Astrocyte of the cerebellum (primary cell): ENCODE data around the gene EDNRA.
A peak's percentile ranks its signal among the peaks of the same experiment; 100 is the strongest.

ENCODE experiments used
- DNase-seq: peaks from one replicate; pipeline ENCODE4 v3.0.0-alpha.2; 2011; ENCODE audit warnings: low read depth
- H3K4me3 ChIP-seq: 2 replicates; pipeline ENCODE4 v1.5.1; 2011; ENCODE audit warnings: mild to moderate bottlenecking, low read depth, low read length, moderate library complexity
- in situ Hi-C: cut with HindIII; loops from 2 replicates; pipeline ENCODE4 v1.10.0; 2017; ENCODE audit warnings: low sequenced_read_pairs
- TF ChIP-seq, protein P1 (sequence below): IDR thresholded peaks from 2 replicates; pipeline ENCODE4 v1.5.1; 2012; ENCODE audit warnings: low read length, low read depth, moderate library complexity, mild to moderate bottlenecking; ENCODE audit errors: missing control alignments

EDNRA gene

DNA sequence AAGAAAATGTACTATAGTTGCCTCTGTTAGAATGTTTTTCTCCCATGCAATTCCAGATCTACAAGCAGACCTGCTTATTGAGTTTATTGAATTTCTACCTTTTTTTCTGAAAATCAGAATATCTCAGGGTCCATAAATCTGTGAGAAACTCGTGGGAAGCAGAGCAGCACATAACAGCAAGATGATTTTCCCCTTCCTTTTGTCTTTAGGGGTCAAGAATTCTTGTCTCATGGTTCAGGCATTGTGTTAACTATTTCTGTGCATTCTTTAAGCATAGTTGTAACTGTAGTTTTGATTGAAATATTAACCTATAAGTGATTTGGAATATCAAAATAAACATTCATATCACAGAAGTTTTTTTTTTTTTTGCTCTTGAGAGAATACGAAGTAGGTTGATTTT is 11.4 kb downstream of the EDNRA start:
- TF ChIP-seq, protein P1, sequence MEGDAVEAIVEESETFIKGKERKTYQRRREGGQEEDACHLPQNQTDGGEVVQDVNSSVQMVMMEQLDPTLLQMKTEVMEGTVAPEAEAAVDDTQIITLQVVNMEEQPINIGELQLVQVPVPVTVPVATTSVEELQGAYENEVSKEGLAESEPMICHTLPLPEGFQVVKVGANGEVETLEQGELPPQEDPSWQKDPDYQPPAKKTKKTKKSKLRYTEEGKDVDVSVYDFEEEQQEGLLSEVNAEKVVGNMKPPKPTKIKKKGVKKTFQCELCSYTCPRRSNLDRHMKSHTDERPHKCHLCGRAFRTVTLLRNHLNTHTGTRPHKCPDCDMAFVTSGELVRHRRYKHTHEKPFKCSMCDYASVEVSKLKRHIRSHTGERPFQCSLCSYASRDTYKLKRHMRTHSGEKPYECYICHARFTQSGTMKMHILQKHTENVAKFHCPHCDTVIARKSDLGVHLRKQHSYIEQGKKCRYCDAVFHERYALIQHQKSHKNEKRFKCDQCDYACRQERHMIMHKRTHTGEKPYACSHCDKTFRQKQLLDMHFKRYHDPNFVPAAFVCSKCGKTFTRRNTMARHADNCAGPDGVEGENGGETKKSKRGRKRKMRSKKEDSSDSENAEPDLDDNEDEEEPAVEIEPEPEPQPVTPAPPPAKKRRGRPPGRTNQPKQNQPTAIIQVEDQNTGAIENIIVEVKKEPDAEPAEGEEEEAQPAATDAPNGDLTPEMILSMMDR = no peak
- in situ Hi-C loops = no loop called here
- DNase-seq = no peak
- no peak overlapping the region for H3K4me3 ChIP-seq

DNA sequence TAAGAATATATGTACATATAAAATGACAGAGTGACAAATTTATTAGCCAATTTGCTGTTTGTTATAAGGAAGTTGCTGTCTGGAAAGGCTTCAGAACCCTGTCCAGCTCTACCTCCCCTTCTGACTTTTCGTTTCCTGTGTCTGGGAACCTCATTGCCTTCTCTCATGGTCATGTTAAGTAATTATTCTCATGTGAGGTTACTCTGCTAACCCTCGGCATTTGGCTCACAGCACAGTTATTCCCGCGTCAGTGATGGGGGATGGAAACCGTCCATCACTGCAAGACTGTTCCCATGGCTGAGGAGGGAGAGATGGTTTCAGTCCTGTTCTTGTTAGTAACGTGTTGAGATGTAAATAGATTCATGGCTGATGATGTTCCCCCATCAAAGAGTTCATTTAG is 11.9 kb downstream of the EDNRA start:
- TF ChIP-seq, protein P1 = no peak
- no peak overlapping the region for H3K4me3 ChIP-seq
- in situ Hi-C loops = no loop called here
- DNase-seq = peak; percentile 77

DNA sequence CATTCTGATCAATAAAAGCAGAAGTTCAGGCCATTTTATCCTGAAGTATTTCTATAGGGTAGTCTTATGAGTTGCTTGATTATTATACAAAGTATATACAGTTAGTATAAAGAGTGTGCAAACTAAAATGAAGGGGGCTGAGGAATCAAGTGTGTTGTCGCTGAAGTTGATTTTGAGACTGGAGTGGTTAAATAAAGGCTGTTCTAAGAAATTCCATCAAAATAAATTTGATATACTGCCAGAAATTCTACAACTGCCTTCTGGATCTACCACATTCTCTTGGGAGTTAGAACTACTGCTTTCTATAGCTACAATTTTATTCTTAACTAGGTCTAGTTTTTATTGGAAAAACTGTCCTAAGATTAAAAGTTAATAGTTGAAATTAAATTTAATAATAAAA is 12.4 kb downstream of the EDNRA start:
- TF ChIP-seq, protein P1 = no peak
- H3K4me3 ChIP-seq = no peak overlapping the region
- in situ Hi-C loops = no loop called here
- DNase-seq = no peak

DNA sequence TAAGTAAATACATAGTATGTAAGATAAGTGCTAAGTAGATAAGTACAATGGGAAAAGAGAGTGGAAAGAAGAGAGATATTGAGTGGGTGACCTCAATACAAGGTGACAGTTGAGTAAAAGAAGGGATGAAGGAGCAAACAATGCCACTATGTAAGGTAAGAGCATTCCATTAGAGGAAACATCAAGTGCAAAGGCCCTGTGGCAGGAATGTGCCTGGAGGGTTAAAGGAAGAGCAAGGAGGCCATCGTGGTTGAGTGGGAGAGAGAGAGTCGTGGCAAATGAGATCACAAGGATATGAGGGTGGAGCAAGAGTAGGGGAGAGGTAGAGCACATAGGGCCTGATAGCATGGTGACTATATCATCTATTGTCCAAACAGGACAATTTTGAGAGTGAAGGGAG is 13.4 kb downstream of the EDNRA start:
- no peak for DNase-seq
- in situ Hi-C loops = no loop called here
- H3K4me3 ChIP-seq = no peak overlapping the region
- TF ChIP-seq, protein P1 = no peak

DNA sequence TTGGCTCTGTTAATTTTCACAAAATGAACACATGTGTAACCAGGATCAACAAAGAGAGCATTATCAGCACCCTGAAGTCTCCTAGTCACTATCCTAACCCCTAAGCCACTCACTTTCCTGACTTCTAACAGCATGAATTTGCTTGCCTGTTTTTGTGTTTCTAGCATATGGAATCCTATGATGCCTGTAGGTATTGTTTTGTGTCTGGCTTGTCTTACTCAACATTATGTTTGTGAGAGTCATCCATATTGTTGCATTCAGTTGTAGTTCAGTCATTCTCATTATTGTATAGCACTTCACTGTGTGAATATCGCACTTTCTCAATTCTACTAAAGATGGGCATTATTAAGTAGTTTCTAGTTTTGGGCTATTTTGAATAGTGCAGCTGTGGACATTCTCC is 15.6 kb downstream of the EDNRA start:
- TF ChIP-seq, protein P1 = no peak
- H3K4me3 ChIP-seq = no peak overlapping the region
- no peak for DNase-seq
- in situ Hi-C loops = no loop called here

DNA sequence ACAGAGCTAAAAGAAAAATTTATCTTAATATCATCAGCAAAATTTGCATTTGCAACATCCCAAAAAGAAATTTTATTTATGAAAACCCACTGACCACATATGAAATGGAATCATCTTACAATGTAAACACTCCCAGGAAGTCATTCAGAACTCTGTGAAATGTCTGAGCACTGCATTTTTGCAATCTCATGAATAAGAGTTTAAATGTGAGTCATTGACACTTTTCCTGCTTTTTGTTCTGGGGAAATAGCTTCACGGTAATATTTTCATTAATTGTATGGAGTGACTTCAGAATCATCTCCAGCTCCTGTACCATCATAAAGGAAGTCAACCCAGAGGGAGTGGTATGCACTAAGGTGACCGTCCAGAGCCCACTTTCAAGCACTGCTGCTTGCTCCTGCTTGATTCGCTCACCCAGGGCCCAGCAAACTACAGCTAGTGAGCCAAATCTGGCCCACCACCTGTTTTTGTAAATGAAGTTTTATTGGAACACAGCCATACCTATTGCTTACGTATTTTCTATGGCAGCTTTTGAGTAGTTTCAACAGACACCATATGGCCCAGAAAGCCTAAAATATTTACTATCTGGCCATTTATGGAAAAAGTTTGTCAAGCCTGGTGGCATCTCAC is 17.2 kb downstream of the EDNRA start:
- in situ Hi-C loops = no loop called here
- DNase-seq = peak; percentile 83
- TF ChIP-seq, protein P1 = no peak

More for the DNA sequence above, 17.2 kb downstream of the EDNRA start:
- no peak overlapping the region for H3K4me3 ChIP-seq
